HG03135 (cell line): ENCODE measurements around the gene SLAMF1.
"Not testable (repeated sequence)": the region's sequence is repeated elsewhere in the genome, so short reads cannot be mapped to it uniquely, and the experiment has no call there.

Experiments used
- ATAC-seq: cut with Tn5 transposase; IDR thresholded peaks from one replicate; pipeline ENCODE4 v1.9.1; 2021; ENCODE audit warnings: mild to moderate bottlenecking, moderate library complexity; ENCODE audit not compliant: unreplicated experiment

The SLAMF1 gene

DNA sequence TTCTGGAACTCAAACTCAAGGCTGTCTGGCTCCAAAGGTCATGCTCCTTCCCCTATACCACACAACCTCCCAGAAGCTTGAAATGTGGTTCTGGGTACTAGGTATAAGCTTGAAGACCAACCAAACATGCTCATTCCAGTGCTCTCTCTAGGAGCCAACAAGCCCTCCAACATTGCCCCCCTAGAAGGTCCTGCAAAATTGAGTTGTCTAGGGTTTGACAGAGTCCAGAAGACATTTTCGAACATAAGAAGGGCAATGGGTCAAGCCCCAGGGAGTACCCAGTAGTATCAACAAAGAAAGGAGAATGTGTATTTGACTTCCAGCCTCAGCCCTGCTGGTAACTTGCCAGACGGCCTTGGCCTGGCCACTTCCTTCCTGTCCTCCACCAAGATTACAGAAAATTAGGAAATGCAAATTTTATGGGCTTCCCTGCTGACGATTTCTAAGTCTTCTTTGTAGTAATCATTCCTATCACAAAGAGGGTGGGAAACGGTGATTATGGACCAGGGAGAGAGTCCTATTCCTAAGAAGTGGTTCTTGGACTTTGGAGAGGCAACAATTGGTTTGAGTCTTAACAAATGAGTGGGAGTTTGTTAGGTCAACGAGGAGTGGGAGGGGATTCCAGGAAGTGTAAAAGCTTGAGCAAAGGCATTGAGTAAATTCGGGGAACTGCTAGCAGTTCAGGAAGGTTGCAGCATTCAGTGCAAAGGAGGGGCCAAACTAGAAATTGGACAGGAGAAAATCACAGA is 18.7 kb upstream of the SLAMF1 start:
- no peak for ATAC-seq

GRCh38 chr1:160664573-160665051 is 17.8 kb upstream of the SLAMF1 start:
- ATAC-seq = peak; percentile 69

DNA sequence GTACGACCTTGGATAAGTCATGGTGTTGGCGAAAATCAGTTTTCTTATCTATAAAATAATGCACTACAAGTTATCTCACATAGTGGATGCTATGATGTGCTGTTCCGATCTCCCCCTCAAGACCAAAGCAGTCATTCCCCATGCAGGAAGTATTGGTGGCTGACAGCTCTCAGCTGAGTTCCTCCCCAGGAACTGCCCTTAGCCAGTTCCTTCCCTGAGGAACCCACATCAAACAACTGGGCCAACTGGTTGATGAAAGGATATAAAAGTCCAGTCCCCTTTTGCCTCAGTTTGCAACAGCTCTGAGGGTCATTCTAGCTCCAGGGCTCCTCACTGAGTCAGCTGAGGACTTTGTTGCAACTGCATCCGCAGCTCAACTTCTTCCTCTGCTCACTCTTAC is 16.1 kb upstream of the SLAMF1 start:
- ATAC-seq = no peak

GRCh38 chr1:160659566-160659965 is 12.7 kb upstream of the SLAMF1 start:
- ATAC-seq = no peak

- no peak for ATAC-seq
Measured at GRCh38 chr1:160658814-160659193, 12.0 kb upstream of the SLAMF1 start.

- ATAC-seq = no peak
Measured at GRCh38 chr1:160658162-160658813, 11.4 kb upstream of the SLAMF1 start.

GRCh38 chr1:160657250-160657781 is 10.5 kb upstream of the SLAMF1 start:
- no peak for ATAC-seq

GRCh38 chr1:160656737-160657136 is 9.9 kb upstream of the SLAMF1 start:
- ATAC-seq = no peak

DNA sequence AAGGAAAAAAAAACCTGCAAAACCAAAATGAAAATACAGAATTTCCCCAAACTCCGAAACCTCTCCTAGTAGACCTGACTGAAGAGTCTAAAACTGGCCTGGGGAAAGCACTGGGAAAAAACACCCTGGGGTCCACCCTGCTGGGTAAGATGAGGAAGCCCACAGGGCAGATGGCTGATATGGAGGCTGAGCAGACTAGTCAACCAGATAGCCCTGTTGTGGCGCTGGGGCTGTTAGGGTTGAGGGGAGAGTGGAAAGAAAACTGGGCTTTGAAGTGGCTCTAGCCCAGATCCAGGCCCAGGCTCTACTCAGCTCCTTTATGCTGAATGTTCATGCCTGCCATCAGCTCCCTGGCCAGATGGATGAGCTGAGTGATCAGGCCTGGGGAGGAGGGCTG is 6.8 kb upstream of the SLAMF1 start:
- ATAC-seq = no peak

- no peak for ATAC-seq
Measured at GRCh38 chr1:160652924-160653619, 6.2 kb upstream of the SLAMF1 start.

DNA sequence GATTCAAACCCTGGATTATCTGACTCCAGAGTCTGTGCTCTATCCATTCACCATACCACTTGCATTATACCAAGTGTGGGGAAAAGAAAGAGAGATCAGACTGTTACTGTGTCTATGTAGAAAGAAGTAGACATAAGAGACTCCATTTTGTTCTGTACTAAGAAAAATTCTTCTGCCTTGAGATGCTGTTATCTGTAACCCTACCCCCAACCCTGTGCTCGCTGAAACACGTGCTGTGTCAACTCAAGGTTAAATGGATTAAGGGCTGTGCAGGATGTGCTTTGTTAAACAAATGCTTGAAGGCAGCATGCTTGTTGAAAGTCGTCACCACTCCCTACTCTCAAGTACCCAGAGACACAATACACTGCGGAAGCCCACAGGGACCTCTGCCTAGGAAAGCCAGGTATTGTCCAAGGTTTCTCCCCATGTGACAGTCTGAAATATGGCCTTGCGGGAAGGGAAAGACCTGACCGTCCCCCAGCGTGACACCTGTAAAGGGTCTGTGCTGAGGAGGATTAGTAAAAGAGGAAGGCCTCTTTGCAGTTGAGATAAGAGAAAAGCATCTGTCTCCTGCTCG is 5.3 kb upstream of the SLAMF1 start:
- ATAC-seq = not testable (repeated sequence)

- ATAC-seq = no peak
Measured at GRCh38 chr1:160651433-160652064, 4.7 kb upstream of the SLAMF1 start.

DNA sequence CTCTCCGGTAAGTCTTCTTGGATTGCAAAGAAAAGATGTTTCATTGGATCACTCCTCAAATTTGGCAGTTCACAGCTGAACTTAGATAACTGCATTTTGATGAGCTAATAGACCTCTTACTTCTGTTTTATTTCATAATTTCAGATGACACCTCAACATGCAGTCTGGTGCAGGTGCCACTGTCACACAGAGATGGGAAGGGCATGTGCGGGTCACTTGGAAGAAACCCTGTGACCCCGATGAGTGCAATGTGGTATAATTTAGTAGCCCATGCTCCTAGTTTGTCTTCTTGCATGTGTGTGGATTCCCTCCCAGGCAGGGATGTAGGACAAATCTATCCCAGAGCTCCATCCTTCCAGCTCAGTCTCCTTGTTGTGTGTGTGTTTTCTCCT is 481 bp upstream of the SLAMF1 start:
- ATAC-seq = peak; percentile 7

- no peak for ATAC-seq
Measured at GRCh38 chr1:160646180-160646579, 664 bp downstream of the SLAMF1 start.

DNA sequence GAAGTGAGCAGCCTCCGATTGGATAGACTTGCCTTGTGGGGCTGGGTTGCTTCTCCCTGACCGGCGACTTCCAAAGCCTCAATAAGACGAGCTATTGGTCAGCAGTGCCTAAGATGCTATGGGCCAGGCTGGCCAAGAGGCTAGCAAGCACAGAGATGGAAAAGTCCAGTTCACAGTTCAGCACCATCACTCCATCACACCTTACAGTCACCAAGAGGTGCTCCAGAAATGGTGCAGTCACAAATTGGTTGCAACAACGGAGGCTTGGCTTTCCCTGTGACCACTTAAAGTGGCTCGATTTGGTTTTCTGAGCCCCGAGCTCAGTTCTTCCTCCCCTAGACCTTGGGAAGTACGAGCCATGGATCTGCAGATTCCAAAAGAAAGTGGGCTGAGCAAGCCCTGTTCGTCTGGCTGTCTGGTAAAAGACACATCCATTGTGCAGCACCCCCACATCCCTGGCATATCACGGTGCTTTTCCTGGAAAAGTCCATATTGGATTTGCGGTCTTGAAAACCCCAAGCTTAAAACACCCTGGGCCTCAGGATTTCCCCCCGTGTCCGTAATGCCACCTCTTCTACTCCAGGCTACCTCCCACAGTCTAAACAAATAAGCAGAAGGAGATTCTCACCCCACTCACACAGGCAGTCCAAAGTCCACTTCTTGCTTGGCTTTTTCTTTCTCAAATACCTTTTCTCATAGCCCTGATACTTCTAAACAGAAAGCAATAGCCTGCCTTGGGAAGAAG is 1.3 kb downstream of the SLAMF1 start:
- no peak for ATAC-seq

- ATAC-seq = no peak
Measured at GRCh38 chr1:160644399-160644798, 2.4 kb downstream of the SLAMF1 start.

GRCh38 chr1:160643138-160643537 is 3.7 kb downstream of the SLAMF1 start:
- ATAC-seq = no peak

DNA sequence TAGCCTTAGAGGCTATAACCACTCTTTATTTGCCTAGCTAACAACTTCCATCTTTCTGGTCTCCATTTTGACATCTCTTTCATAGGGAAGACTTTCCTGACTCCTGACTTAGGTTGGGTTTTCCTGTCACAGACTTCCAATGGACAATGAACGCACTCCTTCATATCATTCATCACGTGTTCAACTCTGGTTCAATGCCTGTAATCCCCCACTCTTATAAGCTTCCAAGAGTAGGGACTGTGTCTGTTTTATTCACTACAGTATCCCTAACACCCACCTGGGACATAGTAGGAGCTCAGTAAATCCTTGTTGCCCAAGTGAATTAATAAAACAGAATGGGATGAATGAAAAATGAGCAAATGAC is 4.6 kb downstream of the SLAMF1 start:
- no peak for ATAC-seq

- ATAC-seq = no peak
Measured at GRCh38 chr1:160641323-160642280, 5.2 kb downstream of the SLAMF1 start.
